Measurements from ENCODE around the gene RNASEH2B.

Gene RNASEH2B

DNA sequence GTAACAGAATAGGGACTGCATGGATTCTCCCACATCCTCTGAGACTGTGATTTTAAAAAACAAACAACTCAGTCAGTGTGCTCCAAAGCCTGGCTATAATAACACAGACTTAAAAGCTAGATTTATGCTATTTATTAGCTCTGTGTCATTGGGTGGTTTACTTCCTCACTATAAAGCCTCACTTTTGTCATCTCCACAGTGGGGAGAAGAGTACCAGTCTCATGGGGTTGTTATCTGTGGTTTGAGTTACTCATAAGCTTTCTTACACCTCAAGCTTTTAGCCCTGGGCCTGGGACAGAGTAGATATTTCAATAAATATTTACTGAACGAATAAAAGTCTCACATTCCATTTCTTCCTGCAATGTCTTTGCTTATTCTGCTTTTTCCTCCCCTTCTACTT lies 5.3 kb downstream of the RNASEH2B start:
- DNase-seq (ENCODE audit: insufficient read length, low spot score): no peak

DNA sequence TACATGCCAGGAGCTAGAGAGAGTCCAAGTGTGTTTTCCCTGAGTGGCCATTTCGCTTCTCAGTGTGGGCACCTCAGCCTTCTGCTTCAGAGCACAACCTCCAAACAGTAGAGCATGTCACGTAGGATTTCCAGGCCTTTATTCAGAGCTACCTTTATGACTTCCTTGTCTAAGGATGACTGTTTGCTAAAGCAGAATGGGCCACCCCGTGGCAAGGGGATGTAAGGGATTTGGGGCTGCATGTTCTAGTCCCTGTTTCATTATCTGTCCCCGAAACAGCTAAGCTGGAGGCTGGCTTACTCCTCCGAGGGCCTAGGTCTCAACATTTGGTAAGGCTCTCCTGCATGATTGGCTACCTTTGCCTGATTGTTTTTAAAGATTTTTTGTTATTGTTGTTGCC lies 6.0 kb downstream of the RNASEH2B start:
- no peak for DNase-seq (ENCODE audit: insufficient read length, low spot score)
- FAIRE-seq: no peak
- TF ChIP-seq POLR2A (IDR thresholded peaks at IDR 0.05; ENCODE audit: low read depth, low read length): no peak

More for the DNA sequence above, 5.3 kb downstream of the RNASEH2B start:
- no peak for TF ChIP-seq POLR2A (IDR thresholded peaks at IDR 0.05; ENCODE audit: low read depth, low read length)
- no peak for FAIRE-seq

DNA sequence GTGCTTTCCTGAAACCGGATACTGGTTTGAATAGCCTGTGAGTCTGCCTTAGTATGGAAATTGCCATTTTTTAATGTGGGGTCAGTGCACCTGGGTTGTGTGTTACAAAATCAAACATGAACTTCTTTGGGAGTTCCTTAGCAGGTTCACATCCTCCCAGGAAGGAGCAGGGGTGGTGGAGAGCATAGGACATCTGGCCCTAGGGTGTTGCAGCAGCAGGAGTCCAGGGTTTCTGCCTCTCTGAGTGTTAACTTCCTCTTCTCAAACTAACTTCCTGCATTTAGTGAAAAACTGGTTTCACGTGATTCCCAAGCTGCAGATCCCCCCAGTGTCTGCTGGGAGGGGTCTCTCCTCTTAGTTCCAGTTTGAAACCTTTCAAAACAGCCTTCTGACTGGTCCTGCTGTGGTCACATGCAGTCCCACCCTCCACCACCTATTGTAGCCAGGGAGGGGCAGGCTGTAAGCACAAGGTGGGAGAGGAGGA lies 7.2 kb downstream of the RNASEH2B start:
- no peak for TF ChIP-seq POLR2A (IDR thresholded peaks at IDR 0.05; ENCODE audit: low read depth, low read length)
- no peak for FAIRE-seq
- DNase-seq (ENCODE audit: insufficient read length, low spot score): no peak

DNA sequence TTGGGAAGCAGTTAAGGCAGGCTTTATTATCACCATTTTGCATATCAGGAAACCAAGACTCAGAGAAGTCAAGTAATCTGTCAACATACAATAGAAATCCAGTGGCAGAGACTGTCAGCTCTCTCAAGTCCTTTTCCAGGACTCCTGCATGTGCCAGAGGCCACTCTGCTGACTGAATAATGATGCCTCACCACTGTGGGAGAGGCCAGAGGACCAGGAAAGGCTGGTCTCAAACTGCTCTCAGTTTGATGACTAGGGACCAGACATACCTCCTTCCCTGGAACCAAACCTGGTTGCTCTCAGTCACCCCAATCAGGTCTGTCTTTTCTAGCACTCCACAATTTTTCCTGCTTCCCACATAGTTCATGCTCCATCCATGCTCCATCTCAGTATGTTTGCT lies 8.0 kb downstream of the RNASEH2B start:
- no peak for DNase-seq (ENCODE audit: insufficient read length, low spot score)
- no peak for FAIRE-seq
- TF ChIP-seq POLR2A (IDR thresholded peaks at IDR 0.05; ENCODE audit: low read depth, low read length): no peak

DNA sequence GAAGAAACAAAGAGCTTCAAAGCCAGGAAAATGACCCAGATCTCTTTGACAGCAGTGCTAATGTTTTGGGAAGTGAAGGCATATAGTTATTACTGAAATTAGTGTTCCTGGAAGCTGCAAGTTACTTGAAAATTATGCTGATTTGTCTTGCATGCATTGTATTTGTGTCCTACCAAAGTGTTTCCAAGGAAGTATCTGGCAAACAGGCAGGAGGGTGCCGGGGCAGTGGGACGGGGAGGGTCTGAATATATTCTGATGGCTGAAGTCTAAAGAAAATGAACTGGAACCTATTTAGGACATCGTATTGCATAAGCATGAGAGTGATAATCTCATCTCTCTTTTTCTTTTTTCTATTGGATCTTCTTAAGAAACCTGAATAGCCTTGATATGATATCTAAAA lies 9.0 kb downstream of the RNASEH2B start:
- no peak for TF ChIP-seq POLR2A (IDR thresholded peaks at IDR 0.05; ENCODE audit: low read depth, low read length)
- no peak for DNase-seq (ENCODE audit: insufficient read length, low spot score)
- FAIRE-seq: no peak

DNA sequence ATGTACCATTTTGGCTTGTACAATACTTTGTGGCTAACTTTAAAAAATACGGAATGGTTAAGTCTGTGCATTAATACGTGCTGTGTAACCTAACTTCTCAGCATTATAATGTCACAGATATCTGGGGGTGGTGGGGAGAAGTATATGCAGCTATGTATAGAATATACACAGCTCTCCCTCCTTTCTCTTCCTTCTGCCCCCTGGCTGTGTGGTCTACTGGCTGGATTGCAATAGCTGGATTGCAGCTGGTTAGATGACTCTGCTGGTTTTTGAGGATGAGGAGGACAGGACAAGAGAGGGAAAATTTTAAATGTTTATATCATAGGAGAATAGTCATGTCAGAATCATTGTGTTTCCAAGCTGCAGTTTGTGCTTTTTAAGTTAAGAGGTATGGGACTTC lies 9.7 kb downstream of the RNASEH2B start:
- DNase-seq (ENCODE audit: insufficient read length, low spot score) (no peak), FAIRE-seq (no peak)
- TF ChIP-seq POLR2A (IDR thresholded peaks at IDR 0.05; ENCODE audit: low read depth, low read length): no peak

DNA sequence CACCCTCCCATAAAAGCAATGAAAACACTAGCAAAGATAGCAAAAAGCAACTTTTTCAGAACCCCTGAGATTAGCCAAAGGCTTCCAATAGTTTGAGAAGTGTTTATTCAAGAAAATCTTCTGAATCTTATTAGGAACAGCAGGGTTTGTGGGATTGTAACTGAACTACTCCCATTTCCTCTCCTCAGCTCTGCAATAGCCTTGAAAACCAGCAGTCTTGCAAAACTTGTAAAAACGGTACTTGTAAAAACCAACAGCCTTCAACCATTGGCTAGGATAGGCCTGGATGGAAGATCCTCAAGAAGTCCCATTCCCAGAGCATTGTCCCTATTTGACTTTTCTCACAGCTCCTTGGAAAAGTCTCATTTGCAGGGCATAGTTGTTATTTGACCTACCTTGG lies 12.1 kb downstream of the RNASEH2B start:
- DNase-seq (ENCODE audit: insufficient read length, low spot score) (no peak), FAIRE-seq (no peak)
- TF ChIP-seq POLR2A (IDR thresholded peaks at IDR 0.05; ENCODE audit: low read depth, low read length): no peak

DNA sequence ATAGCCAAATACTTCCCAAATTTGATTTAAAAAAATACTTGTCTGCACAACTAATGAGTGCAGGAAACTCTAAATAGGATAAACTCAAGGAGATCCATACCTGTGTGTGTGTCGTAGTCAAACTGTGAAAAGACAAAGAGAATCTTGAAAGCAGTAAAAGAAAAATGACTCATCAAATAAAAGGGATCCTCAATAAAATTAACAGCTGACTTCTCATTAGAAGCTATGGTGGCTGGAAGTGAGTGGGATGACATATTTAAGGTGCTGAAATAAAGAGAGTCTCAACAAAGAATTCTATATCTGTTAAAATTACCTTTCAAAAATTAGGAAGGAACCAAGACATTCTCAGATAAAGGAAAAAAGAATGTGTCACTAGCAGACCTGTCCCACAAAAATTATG lies 13.7 kb downstream of the RNASEH2B start:
- DNase-seq (ENCODE audit: insufficient read length, low spot score): no peak
- FAIRE-seq: no peak

DNA sequence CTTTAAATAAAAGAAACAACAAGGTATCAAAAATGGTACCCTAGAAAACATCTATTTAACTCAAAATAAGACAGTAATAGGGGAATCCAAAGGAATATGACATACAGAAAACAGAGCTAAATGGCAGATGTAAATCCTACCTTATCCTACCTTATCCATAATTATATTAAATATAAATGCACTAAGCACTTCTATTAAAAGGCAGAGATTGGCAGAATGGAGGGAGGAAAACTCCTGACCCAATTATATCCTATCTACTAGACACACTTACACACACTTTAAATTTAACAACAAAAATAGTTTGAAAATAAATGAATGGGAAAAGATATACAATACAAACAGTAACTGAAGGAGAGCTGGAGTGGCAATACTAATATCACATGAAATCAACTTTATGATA lies 14.4 kb downstream of the RNASEH2B start:
- no peak for FAIRE-seq
- TF ChIP-seq POLR2A (IDR thresholded peaks at IDR 0.05; ENCODE audit: low read depth, low read length): no peak
- no peak for DNase-seq (ENCODE audit: insufficient read length, low spot score)

More for the DNA sequence above, 13.7 kb downstream of the RNASEH2B start:
- no peak for TF ChIP-seq POLR2A (IDR thresholded peaks at IDR 0.05; ENCODE audit: low read depth, low read length)

DNA sequence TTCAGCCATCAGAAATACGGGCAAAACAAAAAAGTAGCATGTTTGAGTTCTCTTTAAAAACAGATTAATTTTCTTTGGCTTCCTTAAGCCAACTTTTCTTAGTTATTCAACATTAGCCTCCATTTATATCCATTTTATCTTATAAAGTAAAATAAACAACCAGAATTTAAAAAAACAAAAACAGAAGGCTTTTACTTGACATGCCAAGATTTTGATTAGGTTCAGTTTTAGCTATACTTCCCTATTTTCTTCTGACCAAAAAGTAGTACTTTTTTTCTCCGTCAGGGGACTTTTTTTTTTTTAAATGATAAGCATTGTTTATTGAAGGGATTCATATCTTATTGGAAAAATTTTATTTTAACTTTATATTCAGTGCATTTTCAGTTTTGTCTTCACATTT lies 18.1 kb downstream of the RNASEH2B start:
- no peak for TF ChIP-seq POLR2A (IDR thresholded peaks at IDR 0.05; ENCODE audit: low read depth, low read length)
- no peak for FAIRE-seq
- no peak for DNase-seq (ENCODE audit: insufficient read length, low spot score)

DNA sequence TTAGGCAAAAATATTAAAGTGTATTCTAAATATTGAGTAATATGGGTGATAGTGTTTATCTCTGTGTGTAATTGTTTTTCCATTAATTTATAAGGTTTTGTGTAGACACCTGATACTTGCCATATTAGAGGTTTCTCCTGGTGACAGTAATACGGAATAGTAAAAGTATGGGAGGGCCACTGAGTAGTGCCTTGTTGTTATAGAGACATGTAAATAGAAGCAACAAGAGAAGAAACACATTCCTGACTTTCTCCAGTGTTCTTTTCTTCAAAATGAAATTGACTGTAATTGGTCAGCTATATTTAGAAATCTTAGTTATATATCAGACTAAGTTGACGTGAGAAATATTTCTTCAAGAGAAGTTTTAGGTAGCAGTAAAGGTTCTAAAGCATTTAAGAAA lies 18.5 kb downstream of the RNASEH2B start:
- DNase-seq (ENCODE audit: insufficient read length, low spot score): no peak
- no peak for TF ChIP-seq POLR2A (IDR thresholded peaks at IDR 0.05; ENCODE audit: low read depth, low read length)
- FAIRE-seq: no peak

DNA sequence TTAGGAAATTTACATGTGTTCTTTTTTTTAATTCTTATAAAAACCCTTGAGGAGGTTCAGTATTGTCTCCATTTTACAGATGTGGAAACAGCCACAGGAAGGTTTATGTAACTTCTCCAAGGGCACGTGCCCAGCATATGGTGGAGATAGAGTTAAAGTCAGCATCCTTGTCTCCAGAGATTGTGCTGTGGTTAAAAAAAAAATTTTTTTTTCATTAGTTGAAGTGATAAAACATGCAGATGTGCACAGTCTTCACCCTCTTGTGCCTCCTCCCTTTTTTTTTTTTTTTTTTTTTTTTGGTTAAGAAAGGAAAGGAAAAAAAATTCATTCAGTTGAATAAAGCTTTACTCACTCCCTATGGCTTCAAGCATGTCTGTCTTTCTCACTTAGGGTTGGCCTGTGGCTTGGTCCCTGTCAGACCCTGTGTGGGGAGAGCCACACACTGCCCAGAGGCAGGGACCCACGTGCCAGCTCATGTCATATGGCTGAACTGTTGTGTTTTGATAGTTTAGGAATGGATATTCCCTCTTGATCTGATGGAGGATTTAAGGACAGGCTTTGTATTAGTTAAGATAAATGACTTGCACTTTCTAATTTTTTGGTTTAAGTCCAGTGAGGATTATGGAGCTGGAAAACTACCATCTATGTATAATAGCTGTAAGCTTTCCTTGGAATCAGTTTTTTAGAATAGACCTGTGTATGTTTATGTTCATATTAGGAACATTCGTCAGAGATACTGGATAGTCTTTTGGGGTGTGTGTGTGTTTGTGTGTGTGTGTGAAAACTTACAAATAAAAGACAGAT lies 19.3 kb downstream of the RNASEH2B start:
- DNase-seq (ENCODE audit: insufficient read length, low spot score): no peak
- no peak for TF ChIP-seq POLR2A (IDR thresholded peaks at IDR 0.05; ENCODE audit: low read depth, low read length)
- no peak for FAIRE-seq

DNA sequence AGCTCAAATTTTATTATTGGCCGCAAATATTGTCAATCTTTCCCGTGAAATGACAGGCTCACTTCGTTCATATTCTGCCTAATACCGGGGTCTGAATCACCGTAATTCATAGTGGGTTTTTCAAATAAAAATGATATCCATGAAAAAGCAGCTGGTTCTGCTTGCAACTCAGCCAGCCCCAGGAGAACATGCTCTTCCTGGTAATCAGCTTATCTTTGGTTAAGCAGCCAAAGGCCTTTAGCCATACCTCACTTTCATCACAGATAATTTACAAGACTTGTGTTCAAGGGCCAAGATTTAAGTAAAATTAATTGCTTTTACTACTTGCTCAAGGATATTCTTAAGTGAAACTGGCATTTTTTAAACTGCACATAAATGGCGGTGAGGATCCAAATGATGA lies 22.5 kb downstream of the RNASEH2B start:
- no peak for TF ChIP-seq POLR2A (IDR thresholded peaks at IDR 0.05; ENCODE audit: low read depth, low read length)
- DNase-seq (ENCODE audit: insufficient read length, low spot score): no peak
- no peak for FAIRE-seq

DNA sequence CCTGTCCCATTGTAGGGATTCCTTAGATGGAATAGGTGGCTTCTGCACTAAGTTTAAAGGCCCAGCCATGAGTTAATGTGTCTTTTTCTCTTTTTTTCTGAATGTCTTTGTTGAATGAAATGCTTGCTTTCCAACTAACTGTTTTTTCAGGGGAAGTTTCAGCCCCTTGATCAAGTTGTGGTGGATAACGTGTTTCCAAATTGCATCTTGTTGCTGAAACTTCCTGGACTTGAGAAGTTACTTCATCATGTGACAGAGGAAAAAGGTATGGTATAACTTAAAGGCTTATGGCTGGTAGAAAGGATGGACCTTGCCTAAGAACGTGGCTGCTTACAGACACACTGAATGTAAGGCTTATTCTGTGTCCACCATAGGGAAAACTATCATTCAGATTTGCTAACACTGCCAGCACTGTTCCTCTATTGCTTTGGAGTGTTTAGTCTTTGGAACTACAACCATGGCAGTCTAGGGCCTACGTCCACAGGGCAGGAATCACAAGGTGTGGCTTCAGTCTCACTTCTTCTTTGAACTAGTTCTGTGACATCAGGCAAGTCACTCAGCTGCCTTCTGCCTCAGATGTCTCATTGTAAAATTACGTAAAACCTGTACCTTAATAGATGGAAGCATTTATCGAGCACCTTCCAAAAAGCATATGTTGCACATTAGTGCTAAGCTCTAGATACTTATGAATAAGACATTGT lies 25.3 kb downstream of the RNASEH2B start:
- no peak for DNase-seq (ENCODE audit: insufficient read length, low spot score)
- no peak for TF ChIP-seq POLR2A (IDR thresholded peaks at IDR 0.05; ENCODE audit: low read depth, low read length)
- no peak for FAIRE-seq

DNA sequence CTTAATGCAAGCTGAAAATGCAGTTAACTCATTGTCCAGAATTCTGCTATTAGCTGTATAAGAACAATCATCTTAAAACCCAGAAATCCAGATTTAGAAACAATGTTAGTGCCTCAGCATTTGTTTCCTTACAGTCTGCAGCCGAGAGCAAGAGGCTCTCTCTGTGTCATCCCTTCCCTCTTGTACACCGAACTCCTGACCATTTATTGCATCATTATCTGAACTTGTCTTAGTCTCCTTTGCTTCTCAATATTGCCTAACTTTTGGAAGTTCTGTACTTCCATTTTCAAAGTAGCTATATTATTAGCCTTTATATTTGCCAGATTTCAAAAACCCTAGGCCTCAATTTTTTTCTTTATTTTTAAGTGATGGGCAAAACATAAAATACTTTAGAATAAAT lies 27.1 kb downstream of the RNASEH2B start:
- DNase-seq (ENCODE audit: insufficient read length, low spot score) (no peak), FAIRE-seq (no peak)
- TF ChIP-seq POLR2A (IDR thresholded peaks at IDR 0.05; ENCODE audit: low read depth, low read length): no peak

Measured in H54 (cell line).